Islet precursor cell (in vitro differentiated cells): ENCODE data around the gene NEIL1.
"Not testable (repeated sequence)": the region's sequence is repeated elsewhere in the genome, so short reads cannot be mapped to it uniquely, and the experiment has no call there.

ENCODE experiments used
- DNase-seq: peaks from one replicate; pipeline ENCODE4 v3.0.0-alpha.2; 2018

The NEIL1 gene

GRCh38 chr15:75346796-75347221 lies at the start of gene NEIL1:
NEIL1 (plus strand) TSS chr15:75347039; CDS start chr15:75348906, 1,867 bp downstream.
- DNase-seq: no peak

GRCh38 chr15:75298541-75299310 lies 48.1 kb upstream of the NEIL1 start:
- DNase-seq: not testable (repeated sequence)

GRCh38 chr15:75299311-75299688 lies 47.5 kb upstream of the NEIL1 start:
- DNase-seq: not testable (repeated sequence)

- DNase-seq: peak; percentile 67
These were observed 46.8 kb upstream of the NEIL1 start for GRCh38 chr15:75300026-75300425.

GRCh38 chr15:75302318-75302717 lies 44.5 kb upstream of the NEIL1 start:
- DNase-seq: no peak

- not testable (repeated sequence) for DNase-seq
These were observed 44.1 kb upstream of the NEIL1 start for GRCh38 chr15:75302753-75303152.

GRCh38 chr15:75306188-75306587 lies 40.7 kb upstream of the NEIL1 start:
- DNase-seq: no peak

GRCh38 chr15:75307778-75308390 lies 39.0 kb upstream of the NEIL1 start:
- DNase-seq: peak; percentile 85

GRCh38 chr15:75309711-75310110 lies 37.1 kb upstream of the NEIL1 start:
- no peak for DNase-seq

GRCh38 chr15:75312548-75312947 lies 34.3 kb upstream of the NEIL1 start:
- not testable (repeated sequence) for DNase-seq

GRCh38 chr15:75313116-75313845 lies 33.6 kb upstream of the NEIL1 start:
- no peak for DNase-seq

GRCh38 chr15:75314552-75315290 lies 32.1 kb upstream of the NEIL1 start:
- no peak for DNase-seq

GRCh38 chr15:75319231-75319897 lies 27.5 kb upstream of the NEIL1 start:
- DNase-seq: not testable (repeated sequence)

GRCh38 chr15:75321711-75322110 lies 25.1 kb upstream of the NEIL1 start:
- DNase-seq: no peak

- no peak for DNase-seq
These were observed 20.9 kb upstream of the NEIL1 start for GRCh38 chr15:75325922-75326321.

- no peak for DNase-seq
These were observed 19.8 kb upstream of the NEIL1 start for GRCh38 chr15:75327005-75327404.

- no peak for DNase-seq
These were observed 19.3 kb upstream of the NEIL1 start for GRCh38 chr15:75327491-75327890.

- no peak for DNase-seq
These were observed 18.1 kb upstream of the NEIL1 start for GRCh38 chr15:75328493-75329314.

GRCh38 chr15:75329571-75329970 lies 17.3 kb upstream of the NEIL1 start:
- DNase-seq: no peak

GRCh38 chr15:75332093-75332492 lies 14.7 kb upstream of the NEIL1 start:
- DNase-seq: not testable (repeated sequence)

- DNase-seq: not testable (repeated sequence)
These were observed 13.0 kb upstream of the NEIL1 start for GRCh38 chr15:75333654-75334419.
